HG03354 (cell line): Measurements from ENCODE around the gene PLA2G4C.

Experiments used
- ATAC-seq: cut with Tn5 transposase; IDR thresholded peaks from one replicate; pipeline ENCODE4 v1.9.1; 2021; ENCODE audit warnings: mild to moderate bottlenecking; ENCODE audit not compliant: unreplicated experiment, poor library complexity, severe bottlenecking

PLA2G4C gene

GRCh38 chr19:48110350-48110966 is at the start of gene PLA2G4C:
PLA2G4C (minus strand) TSS chr19:48110817; CDS start chr19:48106529, 4,288 bp downstream.
- ATAC-seq, result peak; percentile 61

GRCh38 chr19:48158210-48158790 is 47.7 kb upstream of the PLA2G4C start:
- ATAC-seq, result no peak

GRCh38 chr19:48154003-48154402 is 43.4 kb upstream of the PLA2G4C start:
- no peak for ATAC-seq

GRCh38 chr19:48152551-48152950 is 41.9 kb upstream of the PLA2G4C start:
- no peak for ATAC-seq

GRCh38 chr19:48149430-48149829 is 38.8 kb upstream of the PLA2G4C start:
- no peak for ATAC-seq

- ATAC-seq, result no peak
Observed at GRCh38 chr19:48148576-48148975, 38.0 kb upstream of the PLA2G4C start.

- ATAC-seq, result no peak
Observed at GRCh38 chr19:48147597-48148175, 37.1 kb upstream of the PLA2G4C start.

GRCh38 chr19:48139053-48139452 is 28.4 kb upstream of the PLA2G4C start:
- ATAC-seq, result no peak

- ATAC-seq, result no peak
Observed at GRCh38 chr19:48137411-48137810, 26.8 kb upstream of the PLA2G4C start.

GRCh38 chr19:48136547-48136946 is 25.9 kb upstream of the PLA2G4C start:
- no peak for ATAC-seq

- ATAC-seq, result no peak
Observed at GRCh38 chr19:48135411-48135810, 24.8 kb upstream of the PLA2G4C start.

GRCh38 chr19:48133094-48133493 is 22.5 kb upstream of the PLA2G4C start:
- no peak for ATAC-seq

- ATAC-seq, result no peak
Observed at GRCh38 chr19:48127561-48127960, 16.9 kb upstream of the PLA2G4C start.

GRCh38 chr19:48123907-48124651 is 13.5 kb upstream of the PLA2G4C start:
- ATAC-seq, result no peak

- ATAC-seq, result no peak
Observed at GRCh38 chr19:48122421-48122820, 11.8 kb upstream of the PLA2G4C start.

- no peak for ATAC-seq
Observed at GRCh38 chr19:48121909-48122371, 11.3 kb upstream of the PLA2G4C start.

GRCh38 chr19:48121066-48121465 is 10.4 kb upstream of the PLA2G4C start:
- ATAC-seq, result no peak

- no peak for ATAC-seq
Observed at GRCh38 chr19:48120505-48120904, 9.9 kb upstream of the PLA2G4C start.

- ATAC-seq, result no peak
Observed at GRCh38 chr19:48118131-48118517, 7.5 kb upstream of the PLA2G4C start.

GRCh38 chr19:48117515-48118130 is 7.0 kb upstream of the PLA2G4C start:
- ATAC-seq, result no peak
